CD14-positive monocyte (primary cell): ENCODE measurements around the gene DSTYK. TPM values are rescaled to one million over a fixed set of nuclear protein-coding genes. Genes with fewer than 3 reads are reported as not detected.

Source experiments
- DNase-seq, 3 donors: peaks; one replicate each; pipeline ENCODE4 v3.0.0-alpha.2; 2011 to 2022
- H2AFZ ChIP-seq: 2 replicates; pipeline ENCODE4 v1.6.0; 2012; ENCODE audit warnings: mild to moderate bottlenecking, low read depth, low read length, inconsistent platforms; ENCODE audit not compliant: insufficient read depth, poor library complexity, severe bottlenecking
- H3K27ac ChIP-seq, 2 donors: 1 replicate in 1 of 2; 2 replicates in 1 of 2; pipeline ENCODE4 v1.5.1; 2012 to 2013; ENCODE audit warnings: low read length in 2 of 2, control low read depth in 1 of 2, inconsistent platforms in 1 of 2, low read depth in 1 of 2, mild to moderate bottlenecking in 1 of 2
- H3K27me3 ChIP-seq, 2 donors: one replicate each; pipeline versions ENCODE4 v1.6.0 to v1.6.1; 2011 to 2013; ENCODE audit warnings: low read length in 2 of 2; ENCODE audit not compliant: control insufficient read depth in 2 of 2, insufficient read depth in 2 of 2
- H3K36me3 ChIP-seq, 2 donors: replicated peaks in 1 of 2; 1 replicate in 1 of 2; 2 replicates in 1 of 2; pipeline versions ENCODE4 v1.5.1 to v1.6.1; 2012 to 2013; ENCODE audit warnings: low read length in 2 of 2, control low read depth in 1 of 2, inconsistent platforms in 1 of 2, mild to moderate bottlenecking in 1 of 2; ENCODE audit not compliant: insufficient read depth in 2 of 2, control insufficient read depth in 1 of 2
- H3K4me1 ChIP-seq, 2 donors: 1 replicate in 1 of 2; 2 replicates in 1 of 2; pipeline versions ENCODE4 v1.5.1 to v1.6.1; 2012 to 2013; ENCODE audit warnings: low read length in 2 of 2, control low read depth in 1 of 2, inconsistent platforms in 1 of 2, mild to moderate bottlenecking in 1 of 2, moderate library complexity in 1 of 2; ENCODE audit not compliant: insufficient read depth in 2 of 2, control insufficient read depth in 1 of 2
- H3K4me2 ChIP-seq: replicated peaks from 2 replicates; pipeline ENCODE3; 2012; ENCODE audit warnings: low read length, moderate library complexity, mild to moderate bottlenecking; ENCODE audit not compliant: poor library complexity, severe bottlenecking; ENCODE audit errors: extremely low read depth
- H3K4me3 ChIP-seq, 3 experiments: fragments of 200-600 bp in 1 of 3; sonication (generic) in 1 of 3; replicated peaks in 1 of 3; 1 replicate in 2 of 3; 2 replicates in 1 of 3; pipeline ENCODE4 v1.5.1; 2011 to 2013; ENCODE audit warnings: low read length in 3 of 3, mild to moderate bottlenecking in 3 of 3, control low read depth in 2 of 3, low read depth in 2 of 3, inconsistent platforms in 1 of 3, moderate library complexity in 1 of 3
- H3K79me2 ChIP-seq: 2 replicates; pipeline ENCODE4 v1.6.0; 2012; ENCODE audit warnings: mild to moderate bottlenecking, control low read depth, inconsistent platforms, low read length, moderate library complexity; ENCODE audit not compliant: insufficient read depth
- H3K9ac ChIP-seq: 2 replicates; pipeline ENCODE4 v1.6.0; 2017; ENCODE audit warnings: low read length, mild to moderate bottlenecking; ENCODE audit not compliant: insufficient read depth, poor library complexity, severe bottlenecking
- H3K9me3 ChIP-seq, 2 donors: replicated peaks in 1 of 2; 1 replicate in 1 of 2; 2 replicates in 1 of 2; pipeline versions ENCODE4 v1.5.1 to v1.6.1; 2012 to 2013; ENCODE audit warnings: low read length in 2 of 2, control low read depth in 1 of 2; ENCODE audit not compliant: control insufficient read depth in 1 of 2, insufficient read depth in 1 of 2
- H4K20me1 ChIP-seq: 2 replicates; pipeline ENCODE4 v1.6.0; 2012; ENCODE audit warnings: mild to moderate bottlenecking, low read length, control low read depth, moderate library complexity; ENCODE audit not compliant: insufficient read depth
- H3K27ac Mint-ChIP-seq, 7 donors: one replicate each; pipeline ENCODE4 v1.8.0; 2020; ENCODE audit warnings: mild to moderate bottlenecking in 7 of 7, mixed read lengths in 7 of 7, moderate library complexity in 6 of 7, inconsistent platforms in 2 of 7
- H3K27me3 Mint-ChIP-seq, 3 donors: one replicate each; pipeline ENCODE4 v1.8.0; 2021 to 2022; ENCODE audit warnings: low read depth in 3 of 3, mild to moderate bottlenecking in 3 of 3, mixed read lengths in 3 of 3, moderate library complexity in 3 of 3, inconsistent platforms in 1 of 3
- H3K36me3 Mint-ChIP-seq, 2 donors: one replicate each; pipeline ENCODE4 v1.8.0; 2020; ENCODE audit warnings: mixed read lengths in 2 of 2, inconsistent platforms in 1 of 2, mild to moderate bottlenecking in 1 of 2
- H3K4me1 Mint-ChIP-seq: one replicate; pipeline ENCODE4 v1.8.0; 2020; ENCODE audit warnings: mild to moderate bottlenecking, mixed read lengths
- H3K4me3 Mint-ChIP-seq, 2 donors: one replicate each; pipeline ENCODE4 v1.8.0; 2020; ENCODE audit warnings: mild to moderate bottlenecking in 2 of 2, mixed read lengths in 2 of 2, moderate library complexity in 1 of 2
- H3K9me3 Mint-ChIP-seq, 7 donors: one replicate each; pipeline ENCODE4 v1.8.0; 2020 to 2022; ENCODE audit warnings: mixed read lengths in 7 of 7, mild to moderate bottlenecking in 6 of 7, moderate library complexity in 6 of 7, inconsistent platforms in 2 of 7
- WGBS: methylation state at CpG from one replicate; pipeline ENCODE4 v1.1.5; 2013; ENCODE audit warnings: missing lambda C conversion rate; ENCODE audit not compliant: insufficient coverage; 5-methylcytosine and 5-hydroxymethylcytosine counted together
- intact Hi-C, 2 donors: fragments of 100-400 bp; cut with micrococcal nuclease; formaldehyde crosslinking; loops; one replicate each; pipeline versions ENCODE4 v1.15.0 to v1.15.1; 2023
- polyA plus RNA-seq, 3 donors: library from polyadenylated mRNA; depleted of rRNA in 1 of 3; unstranded in 2 of 3; stranded (reverse) in 1 of 3; fragments of 300-500 nt in 2 of 3; fragments of >200 nt in 1 of 3; fragmentation: Illumina TruSeq in 2 of 3; gene quantifications; 1 replicate in 2 of 3; 2 replicates in 1 of 3; pipeline ENCODE4 v1.2.3, GENCODE V29; 2012 to 2021
- TF ChIP-seq, protein P1 (sequence below): fragments of 200-600 bp; IDR thresholded peaks from one replicate; pipeline ENCODE4 v1.8.0; 2022; ENCODE audit warnings: antibody characterized with exemption, mild to moderate bottlenecking

Gene DSTYK
- polyA plus RNA-seq, 3 donors: 2.9 to 6.5 (median 3.8) TPM

DNA sequence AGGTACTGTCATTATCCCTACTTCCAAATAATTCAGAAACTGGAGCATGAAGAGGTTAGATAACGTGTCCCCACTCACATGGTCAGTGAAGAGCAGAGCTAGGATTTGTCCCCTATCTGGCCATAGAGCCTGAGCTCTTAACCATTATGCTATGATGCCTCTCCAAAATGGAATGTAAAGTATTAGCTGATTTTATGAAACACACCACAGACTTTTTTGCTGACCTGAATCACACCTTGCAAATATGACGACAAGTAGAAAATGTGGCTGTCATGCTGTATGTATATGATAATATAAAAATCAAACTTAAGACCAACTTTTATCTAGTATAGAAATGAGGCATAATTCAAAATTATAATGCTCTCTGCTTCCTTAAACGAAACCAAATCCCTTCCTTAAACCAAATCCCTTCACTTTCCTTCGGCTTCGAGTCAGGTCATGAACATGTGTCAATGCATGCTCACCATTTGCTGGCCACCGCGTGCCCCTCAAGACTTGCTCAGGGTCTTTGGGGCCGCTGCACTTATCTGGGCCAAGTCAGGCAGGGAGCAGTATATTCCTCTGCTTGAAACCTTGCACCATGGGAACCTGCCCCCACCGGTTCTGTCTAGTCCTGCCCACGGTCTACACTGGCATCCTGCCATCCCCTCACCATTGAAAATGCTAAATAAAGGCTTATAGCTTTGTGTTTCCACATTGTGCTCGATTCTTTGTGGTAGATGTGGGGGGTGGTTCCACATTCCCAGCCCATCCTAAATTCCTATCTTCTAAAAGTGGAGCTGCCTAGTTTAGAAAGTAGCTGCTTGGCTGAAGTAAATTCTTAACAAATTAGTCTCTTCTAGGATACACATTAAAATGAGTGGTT is 14.6 kb upstream of the DSTYK start:
- peak overlapping the region in 1 of 2 donors; percentile 89 for H3K4me3 Mint-ChIP-seq
- TF ChIP-seq, protein P1, sequence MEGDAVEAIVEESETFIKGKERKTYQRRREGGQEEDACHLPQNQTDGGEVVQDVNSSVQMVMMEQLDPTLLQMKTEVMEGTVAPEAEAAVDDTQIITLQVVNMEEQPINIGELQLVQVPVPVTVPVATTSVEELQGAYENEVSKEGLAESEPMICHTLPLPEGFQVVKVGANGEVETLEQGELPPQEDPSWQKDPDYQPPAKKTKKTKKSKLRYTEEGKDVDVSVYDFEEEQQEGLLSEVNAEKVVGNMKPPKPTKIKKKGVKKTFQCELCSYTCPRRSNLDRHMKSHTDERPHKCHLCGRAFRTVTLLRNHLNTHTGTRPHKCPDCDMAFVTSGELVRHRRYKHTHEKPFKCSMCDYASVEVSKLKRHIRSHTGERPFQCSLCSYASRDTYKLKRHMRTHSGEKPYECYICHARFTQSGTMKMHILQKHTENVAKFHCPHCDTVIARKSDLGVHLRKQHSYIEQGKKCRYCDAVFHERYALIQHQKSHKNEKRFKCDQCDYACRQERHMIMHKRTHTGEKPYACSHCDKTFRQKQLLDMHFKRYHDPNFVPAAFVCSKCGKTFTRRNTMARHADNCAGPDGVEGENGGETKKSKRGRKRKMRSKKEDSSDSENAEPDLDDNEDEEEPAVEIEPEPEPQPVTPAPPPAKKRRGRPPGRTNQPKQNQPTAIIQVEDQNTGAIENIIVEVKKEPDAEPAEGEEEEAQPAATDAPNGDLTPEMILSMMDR: no peak
- Histone ChIP-seq H3K27ac (no peak overlapping the region), H3K4me1 (peaks cover 27% of the 10 kb centered on the region in 2 donors), H3K27me3 (peaks cover 38 to 55% of the 10 kb centered on the region in 2 donors), H3K9ac (no peak overlapping the region), H2AFZ (no peak overlapping the region), H3K79me2 (no peaks in the 10 kb centered on the region), H3K9me3 (no peaks in the 10 kb centered on the region), H3K36me3 (no peaks in the 10 kb centered on the region), H3K4me2 (no peak overlapping the region), H3K4me3 (no peak overlapping the region), H4K20me1 (no peaks in the 10 kb centered on the region)
- H3K27me3 Mint-ChIP-seq: peaks cover 43 to 47% (median 47%) of the 10 kb centered on the region in 3 donors
- no peak overlapping the region for H3K27ac Mint-ChIP-seq
- H3K36me3 Mint-ChIP-seq: peaks cover 3% of the 10 kb centered on the region in 2 donors
- 83% methylated on average over 5 of the region's 11 CpGs for WGBS
- DNase-seq: no peak
- intact Hi-C loops: no loop called here
- H3K9me3 Mint-ChIP-seq: peaks cover 0 to 14% (median 4%) of the 10 kb centered on the region in 7 donors
- H3K4me1 Mint-ChIP-seq: peaks cover 35% of the 10 kb centered on the region

DNA sequence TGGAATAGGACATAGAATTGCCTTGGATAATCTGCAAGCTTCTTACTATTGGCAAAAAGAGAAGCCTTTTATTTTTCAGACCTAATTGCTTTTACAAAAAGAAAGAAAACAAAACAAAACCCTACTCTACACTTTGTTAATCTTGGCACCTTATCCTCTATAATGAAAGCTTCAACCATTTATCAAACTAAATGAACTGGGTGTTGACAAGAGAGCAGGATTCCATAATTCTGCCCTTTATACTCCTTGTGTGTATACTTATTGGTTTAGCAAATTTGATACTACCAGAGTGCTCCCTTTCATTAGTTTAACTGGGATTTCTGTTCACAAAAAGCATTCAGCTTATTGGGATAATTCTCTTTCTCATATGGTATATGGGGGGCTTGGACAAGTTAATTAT is 13.2 kb upstream of the DSTYK start:
- H3K4me3 ChIP-seq: no peak overlapping the region
- no peak overlapping the region for H3K4me2 ChIP-seq
- Mint-ChIP-seq H3K27ac (no peak overlapping the region), H3K27me3 (peaks cover 33 to 37% (median 36%) of the 10 kb centered on the region in 3 donors), H3K9me3 (peaks cover 0 to 12% (median 4%) of the 10 kb centered on the region in 7 donors), H3K4me3 (no peak overlapping the region), H3K36me3 (peaks cover 3% of the 10 kb centered on the region in 2 donors), H3K4me1 (peaks cover 27% of the 10 kb centered on the region)
- no peaks in the 10 kb centered on the region for H4K20me1 ChIP-seq
- peaks cover 22 to 24% of the 10 kb centered on the region in 2 donors for H3K4me1 ChIP-seq
- no peak for DNase-seq
- TF ChIP-seq, protein P1: no peak
- H2AFZ ChIP-seq: no peak overlapping the region
- H3K27ac ChIP-seq: no peak overlapping the region
- H3K9me3 ChIP-seq: no peaks in the 10 kb centered on the region
- H3K36me3 ChIP-seq: no peaks in the 10 kb centered on the region
- peaks cover 33 to 47% of the 10 kb centered on the region in 2 donors for H3K27me3 ChIP-seq
- intact Hi-C loops: no loop called here
- no peaks in the 10 kb centered on the region for H3K79me2 ChIP-seq
- no peak overlapping the region for H3K9ac ChIP-seq
